HG02642 (cell line): Measurements from ENCODE around the gene SYT7.

Experiments
- ATAC-seq: cut with Tn5 transposase; IDR thresholded peaks from one replicate; pipeline ENCODE4 v1.9.1; 2021; ENCODE audit warnings: mild to moderate bottlenecking; ENCODE audit not compliant: unreplicated experiment, poor library complexity

SYT7 gene

DNA sequence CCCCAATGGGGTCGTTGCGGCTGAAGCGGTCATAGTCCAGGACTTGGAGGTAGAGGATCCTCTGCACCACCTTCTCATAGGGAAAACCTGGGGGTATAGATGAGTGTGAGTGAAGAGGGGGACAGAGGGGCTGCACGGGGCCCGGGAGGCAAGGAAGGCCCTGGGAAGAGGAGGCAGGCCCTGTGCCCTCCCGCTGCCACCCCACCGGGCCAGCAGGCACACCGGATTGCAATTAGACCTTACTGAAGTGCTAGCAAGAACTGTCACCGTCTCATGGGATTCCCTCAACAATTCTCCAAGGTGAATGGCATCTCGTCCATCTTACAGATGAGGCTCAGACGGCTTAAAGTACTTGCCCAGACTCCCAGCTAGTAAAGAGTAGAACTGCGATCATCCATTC is 56.4 kb downstream of the SYT7 start:
- ATAC-seq: no peak

DNA sequence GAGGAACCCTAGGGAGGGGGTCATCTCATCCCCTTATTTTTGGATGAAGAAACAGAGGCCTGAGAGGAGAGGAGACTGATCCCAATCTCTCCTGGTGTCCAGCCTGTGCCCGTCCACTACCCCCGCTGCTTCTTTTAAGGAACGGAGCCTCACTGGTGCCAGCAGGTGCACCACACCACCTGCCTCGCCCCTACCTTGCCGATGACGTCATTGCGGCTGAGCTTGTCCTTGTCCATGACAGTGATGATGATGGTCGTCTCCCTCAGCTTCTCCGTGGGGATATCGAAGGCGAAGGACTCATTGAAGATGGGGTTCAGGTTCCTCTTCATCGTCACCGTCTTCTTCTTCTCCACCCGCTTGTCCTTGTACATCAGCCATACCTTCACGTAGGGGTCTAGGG is 58.0 kb downstream of the SYT7 start:
- ATAC-seq: no peak

DNA sequence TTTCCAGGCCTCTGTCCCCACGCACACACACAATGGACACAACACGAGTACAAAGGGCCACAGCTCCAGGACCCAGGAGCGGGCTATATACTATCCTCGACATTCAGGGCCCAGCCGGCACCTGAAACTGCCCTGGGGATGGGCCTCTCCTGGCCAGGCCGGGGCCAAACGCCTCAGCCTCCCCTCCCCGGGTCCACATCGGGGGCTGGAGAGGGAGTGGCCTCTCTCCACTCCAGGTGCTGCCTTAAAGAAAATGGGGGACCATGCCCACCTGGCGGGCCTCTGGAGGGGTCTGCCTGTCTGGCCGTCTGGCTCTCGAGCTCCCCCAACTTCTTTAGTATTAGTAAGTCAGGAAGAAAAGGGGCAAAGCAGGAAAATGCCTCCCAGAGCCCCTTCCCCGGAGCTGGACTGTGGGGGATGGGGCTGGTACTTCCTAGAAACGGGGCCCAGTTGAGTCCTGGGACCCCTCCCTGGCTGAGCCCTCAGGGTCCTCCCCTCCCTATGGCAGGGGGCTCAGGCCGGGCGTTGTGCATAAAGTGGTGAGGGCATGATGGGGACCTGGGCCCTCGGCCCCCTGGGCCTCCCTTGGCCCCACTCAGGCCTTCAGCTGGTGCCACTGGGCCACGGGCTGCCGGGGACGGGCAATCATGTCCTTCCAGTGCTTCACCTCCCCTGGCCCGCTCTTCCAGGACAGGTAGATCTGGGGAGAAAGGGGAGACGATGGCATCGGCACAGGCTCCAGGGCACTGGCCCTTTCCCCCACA is 62.7 kb downstream of the SYT7 start:
- ATAC-seq: no peak

DNA sequence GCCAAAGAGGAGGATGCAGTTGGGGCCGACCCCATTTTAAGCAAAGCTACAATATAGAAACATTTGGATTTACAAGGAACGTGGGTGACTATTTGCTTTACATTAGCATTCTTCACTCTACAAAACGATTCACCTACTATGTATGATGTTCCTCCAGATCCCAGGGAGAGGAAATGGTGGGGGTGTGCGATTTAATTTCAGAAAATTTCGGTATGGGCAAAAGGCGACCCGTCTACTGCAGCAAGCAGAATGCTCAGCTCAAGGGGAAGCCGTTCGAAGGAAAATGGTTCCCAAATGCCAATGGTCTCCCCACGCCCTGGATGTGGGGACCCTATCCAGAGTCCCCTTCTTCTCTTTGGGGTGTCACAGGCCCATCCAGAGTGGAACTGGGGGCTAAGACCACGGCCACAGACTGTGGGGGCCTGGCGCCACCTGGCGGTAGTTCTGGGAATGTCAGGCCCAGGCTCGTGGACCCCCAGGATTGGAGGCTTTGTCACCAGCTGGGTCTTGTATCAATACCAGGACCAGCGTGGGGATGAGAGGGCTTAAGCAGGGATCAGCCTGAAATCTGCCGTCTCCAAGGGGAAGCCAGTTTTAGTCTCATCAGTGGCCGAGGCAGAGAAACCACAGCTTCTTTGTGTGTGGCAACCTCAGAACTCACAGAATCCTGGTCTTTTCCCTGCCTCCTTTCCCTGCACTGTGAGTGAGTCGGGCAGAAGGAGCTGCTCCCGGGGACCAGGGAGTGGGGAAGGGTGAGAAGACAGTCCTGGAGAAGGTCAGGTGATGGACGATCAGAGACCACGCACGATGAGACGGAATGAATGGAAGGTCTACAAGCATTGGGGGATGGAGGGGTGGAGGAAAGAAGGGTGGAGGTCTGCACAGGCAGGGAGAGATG is 64.0 kb downstream of the SYT7 start:
- no peak for ATAC-seq

DNA sequence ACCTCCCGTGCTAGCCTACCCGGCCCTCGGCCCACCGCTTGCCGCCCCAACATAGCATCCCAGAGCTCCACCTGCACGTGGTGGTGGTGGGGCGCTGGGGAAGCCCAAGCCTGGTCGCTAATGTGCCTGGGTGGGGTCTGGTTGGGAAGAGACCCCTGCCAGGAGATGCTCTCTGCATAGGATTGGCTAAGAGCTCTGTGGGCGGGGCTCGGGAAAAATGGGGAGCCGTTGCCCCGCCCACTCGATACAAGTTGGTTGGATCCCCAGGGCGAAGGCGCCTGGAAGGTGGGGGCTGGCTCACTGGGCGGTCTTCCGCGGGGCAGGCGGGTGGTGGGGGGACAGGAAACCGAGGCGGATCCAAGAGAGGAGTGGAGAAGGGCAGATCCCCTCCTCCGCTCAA is 64.7 kb downstream of the SYT7 start:
- ATAC-seq: no peak

DNA sequence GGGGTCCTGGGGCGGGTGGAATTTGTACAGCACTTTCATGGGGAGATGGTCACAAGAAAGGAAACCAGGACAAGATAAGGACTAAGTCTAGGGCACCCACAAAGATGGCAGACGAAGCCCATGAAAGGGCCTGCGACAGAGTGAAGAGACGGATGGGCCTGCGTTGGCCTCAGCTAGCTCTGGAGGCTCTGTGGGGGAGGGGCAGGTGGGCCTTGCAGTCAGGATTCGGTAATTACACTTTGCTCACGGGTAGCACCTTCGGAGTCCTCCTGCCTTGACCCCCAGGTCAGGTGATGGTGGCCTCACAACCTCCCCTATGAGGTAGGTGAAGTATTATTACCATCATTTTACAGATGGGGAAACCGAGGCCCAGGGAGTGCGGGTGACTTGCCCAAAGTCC is 65.2 kb downstream of the SYT7 start:
- no peak for ATAC-seq

GRCh38 chr11:61514050-61514917 is 66.6 kb downstream of the SYT7 start:
- no peak for ATAC-seq

- ATAC-seq: no peak
Measured at GRCh38 chr11:61513143-61513765, 67.6 kb downstream of the SYT7 start.

DNA sequence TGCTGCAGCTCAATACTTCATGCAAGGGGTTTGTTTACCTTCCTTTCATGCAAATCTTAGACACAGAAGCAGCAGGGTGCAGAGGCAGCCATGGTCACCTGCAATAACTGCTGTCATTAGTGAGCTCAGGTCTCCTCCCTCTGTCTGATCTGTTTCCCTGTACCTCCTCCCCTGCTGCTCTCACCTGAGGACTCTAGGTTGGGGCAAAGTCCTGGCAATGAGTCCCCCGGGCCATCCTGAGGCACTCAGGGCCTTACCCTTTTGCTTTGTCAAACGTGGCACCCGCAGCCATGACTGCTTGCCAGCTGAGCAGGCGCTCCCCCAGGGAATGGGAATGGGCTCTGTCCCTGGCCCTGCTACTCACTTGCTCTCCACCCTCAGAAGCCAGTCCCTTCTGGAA is 68.4 kb downstream of the SYT7 start:
- ATAC-seq: no peak

DNA sequence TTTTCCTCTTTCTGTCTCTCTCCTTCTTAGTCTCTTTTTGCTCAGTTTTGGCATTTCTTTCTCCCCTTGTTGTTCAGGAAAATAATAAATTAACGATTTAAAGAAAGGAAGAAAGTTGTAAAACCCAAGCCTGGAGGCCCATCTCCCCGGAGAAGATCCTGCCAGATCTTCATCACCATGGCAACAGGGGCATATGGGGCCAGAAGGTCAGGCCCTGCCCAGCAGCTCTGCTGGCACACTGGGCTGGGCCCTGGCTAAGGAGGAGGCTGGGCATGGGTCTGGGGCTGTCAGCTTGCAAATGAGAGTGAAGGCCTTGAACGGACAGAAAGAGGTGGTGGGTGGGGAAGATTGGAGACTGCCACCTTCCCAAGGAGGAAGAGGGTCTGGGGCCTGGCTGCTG is 69.5 kb downstream of the SYT7 start:
- no peak for ATAC-seq

DNA sequence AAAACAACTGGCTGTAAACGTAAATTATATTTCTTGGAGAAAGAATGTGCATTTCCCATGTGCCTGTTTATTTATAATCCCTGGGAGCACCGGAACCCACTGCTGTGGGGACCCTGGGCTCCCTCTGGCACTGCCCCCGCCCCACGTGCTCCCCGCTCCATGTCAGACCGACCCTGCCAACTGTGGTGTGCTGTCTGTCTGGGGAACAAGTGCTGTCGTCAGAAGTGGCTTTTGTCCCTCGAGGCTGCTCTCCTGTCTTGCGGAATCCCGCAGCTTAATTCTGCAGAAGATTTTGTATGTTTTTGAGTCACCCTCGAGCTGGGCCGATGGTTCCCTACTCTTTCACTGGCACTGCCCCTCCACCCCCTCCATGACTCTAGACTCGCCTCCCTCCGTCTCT is 69.9 kb downstream of the SYT7 start:
- ATAC-seq: no peak

DNA sequence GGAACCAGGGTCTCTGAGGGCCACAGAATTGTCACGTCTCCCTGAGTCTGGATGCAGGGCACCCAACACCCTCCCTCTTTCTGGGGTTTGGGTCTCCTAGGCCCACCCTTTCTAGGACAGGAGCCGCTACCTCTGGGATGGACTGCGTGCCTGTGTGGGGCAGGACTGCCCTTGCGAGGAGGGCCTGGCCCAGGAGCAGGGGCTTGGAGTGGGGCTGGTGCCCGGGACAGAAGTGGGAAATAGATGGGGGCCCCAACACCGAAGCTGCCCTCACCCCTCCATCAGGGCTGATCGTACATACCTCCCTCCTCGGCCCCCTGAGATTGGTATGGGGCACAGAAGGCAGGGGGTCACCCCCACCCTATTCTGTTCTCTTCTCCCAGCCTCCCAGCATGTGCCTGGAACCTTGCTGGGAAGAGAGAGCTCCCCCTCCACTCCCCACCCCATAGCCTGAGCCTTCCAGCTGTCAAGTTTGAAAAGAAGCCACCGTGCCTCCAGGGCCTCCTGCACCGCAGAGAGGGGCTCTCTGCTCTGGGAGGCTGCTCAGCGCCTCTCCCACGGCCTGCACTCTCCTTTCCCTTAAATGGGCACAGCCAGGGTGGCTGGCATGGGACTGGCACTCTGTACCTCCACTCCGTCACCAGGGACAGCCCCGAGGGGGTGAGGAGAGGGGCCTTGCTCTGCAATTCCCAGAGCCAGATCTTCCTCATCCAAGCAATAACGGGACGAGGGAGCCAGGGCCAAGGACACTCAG is 70.5 kb downstream of the SYT7 start:
- no peak for ATAC-seq

GRCh38 chr11:61509043-61510029 is 71.5 kb downstream of the SYT7 start:
- ATAC-seq: peak; percentile 57

GRCh38 chr11:61507962-61508861 is 72.7 kb downstream of the SYT7 start, which contains the start of gene LRRC10B:
LRRC10B (plus strand) TSS chr11:61508749; CDS start chr11:61508999, 250 bp downstream.
- ATAC-seq: no peak

GRCh38 chr11:61507012-61507768 is 73.7 kb downstream of the SYT7 start:
- no peak for ATAC-seq

- ATAC-seq: no peak
Measured at GRCh38 chr11:61505640-61506155, 75.2 kb downstream of the SYT7 start.
